Measurements from ENCODE around the gene HTRA1. TPM values are rescaled to one million over a fixed set of nuclear protein-coding genes. Genes with fewer than 3 reads are reported as not detected.

The HTRA1 gene
- total RNA-seq, 4 donors from 2014 or later = 6.3 to 62.2 (median 25.8) TPM

- Histone ChIP-seq H3K36me3 (no peaks in the 10 kb centered on the region), H3K4me3 (no peak overlapping the region), H3K9me3 (no peaks in the 10 kb centered on the region), H3K27ac (no peak overlapping the region), H3K27me3 (peaks cover 0 to 63% (median 0%) of the 10 kb centered on the region in 4 donors), H3K4me1 (peaks cover 7 to 40% (median 12%) of the 10 kb centered on the region in 3 donors)
- intact Hi-C loops (cut with DNase I) = no loop called here
- 64 to 71% methylated on average over 12 to 13 of the region's 14 CpGs for WGBS, 2 donors
- TF ChIP-seq, protein P1, sequence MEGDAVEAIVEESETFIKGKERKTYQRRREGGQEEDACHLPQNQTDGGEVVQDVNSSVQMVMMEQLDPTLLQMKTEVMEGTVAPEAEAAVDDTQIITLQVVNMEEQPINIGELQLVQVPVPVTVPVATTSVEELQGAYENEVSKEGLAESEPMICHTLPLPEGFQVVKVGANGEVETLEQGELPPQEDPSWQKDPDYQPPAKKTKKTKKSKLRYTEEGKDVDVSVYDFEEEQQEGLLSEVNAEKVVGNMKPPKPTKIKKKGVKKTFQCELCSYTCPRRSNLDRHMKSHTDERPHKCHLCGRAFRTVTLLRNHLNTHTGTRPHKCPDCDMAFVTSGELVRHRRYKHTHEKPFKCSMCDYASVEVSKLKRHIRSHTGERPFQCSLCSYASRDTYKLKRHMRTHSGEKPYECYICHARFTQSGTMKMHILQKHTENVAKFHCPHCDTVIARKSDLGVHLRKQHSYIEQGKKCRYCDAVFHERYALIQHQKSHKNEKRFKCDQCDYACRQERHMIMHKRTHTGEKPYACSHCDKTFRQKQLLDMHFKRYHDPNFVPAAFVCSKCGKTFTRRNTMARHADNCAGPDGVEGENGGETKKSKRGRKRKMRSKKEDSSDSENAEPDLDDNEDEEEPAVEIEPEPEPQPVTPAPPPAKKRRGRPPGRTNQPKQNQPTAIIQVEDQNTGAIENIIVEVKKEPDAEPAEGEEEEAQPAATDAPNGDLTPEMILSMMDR (IDR thresholded peaks at IDR 0.05) = no peak
- no peak for TF ChIP-seq POLR2A (IDR thresholded peaks at IDR 0.05)
- no peak for DNase-seq
Measured at GRCh38 chr10:122459561-122460273, 1.6 kb upstream of the HTRA1 start.

GRCh38 chr10:122460891-122461293 is 461 bp upstream of the HTRA1 start:
- H3K27ac ChIP-seq = peak overlapping the region; percentile 57 to 90 (median 78)
- peaks cover 7 to 46% (median 12%) of the 10 kb centered on the region in 3 donors for H3K4me1 ChIP-seq
- intact Hi-C loops (cut with DNase I) = no loop called here
- peak overlapping the region; percentile 47 to 86 (median 64) for H3K4me3 ChIP-seq
- no peak for DNase-seq
- no peaks in the 10 kb centered on the region for H3K9me3 ChIP-seq
- TF ChIP-seq, protein P1 (IDR thresholded peaks at IDR 0.05) = no peak
- no peak for TF ChIP-seq POLR2A (IDR thresholded peaks at IDR 0.05)
- H3K36me3 ChIP-seq = no peaks in the 10 kb centered on the region
- WGBS, 2 donors = 0 to 6% methylated on average over 1 to 2 of the region's 40 CpGs
- H3K27me3 ChIP-seq = peaks cover 0 to 66% (median 0%) of the 10 kb centered on the region in 4 donors

DNA sequence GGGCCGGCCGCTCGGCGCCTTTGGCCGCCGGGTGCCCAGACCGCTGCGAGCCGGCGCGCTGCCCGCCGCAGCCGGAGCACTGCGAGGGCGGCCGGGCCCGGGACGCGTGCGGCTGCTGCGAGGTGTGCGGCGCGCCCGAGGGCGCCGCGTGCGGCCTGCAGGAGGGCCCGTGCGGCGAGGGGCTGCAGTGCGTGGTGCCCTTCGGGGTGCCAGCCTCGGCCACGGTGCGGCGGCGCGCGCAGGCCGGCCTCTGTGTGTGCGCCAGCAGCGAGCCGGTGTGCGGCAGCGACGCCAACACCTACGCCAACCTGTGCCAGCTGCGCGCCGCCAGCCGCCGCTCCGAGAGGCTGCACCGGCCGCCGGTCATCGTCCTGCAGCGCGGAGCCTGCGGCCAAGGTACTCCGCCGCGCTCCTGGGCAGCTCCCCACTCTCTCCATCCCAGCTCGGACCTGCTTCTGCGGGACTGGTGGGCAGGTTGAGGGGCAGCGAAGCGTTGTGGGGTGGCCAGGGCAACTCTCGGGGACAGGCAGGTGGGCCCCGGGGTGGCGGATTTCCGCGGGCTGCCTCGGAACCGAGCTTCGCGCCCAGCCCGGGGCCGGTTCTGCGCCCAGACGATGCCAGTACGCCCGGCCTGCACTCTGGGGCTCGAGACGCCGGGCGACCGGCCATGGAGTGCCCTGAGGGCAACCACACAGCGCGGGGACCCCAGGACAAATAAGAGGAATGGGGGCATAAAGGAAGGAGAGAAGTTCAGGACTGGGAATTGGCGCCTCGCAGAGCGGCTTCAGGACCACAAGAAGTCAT is 578 bp downstream of the HTRA1 start:
- Histone ChIP-seq H3K4me1 (peaks cover 7 to 46% (median 12%) of the 10 kb centered on the region in 3 donors), H3K4me3 (peak overlapping the region; percentile 47 to 86 (median 64)), H3K9me3 (no peaks in the 10 kb centered on the region), H3K36me3 (no peaks in the 10 kb centered on the region), H3K27ac (peak overlapping the region; percentile 67 to 90 (median 87)), H3K27me3 (peaks cover 0 to 67% (median 0%) of the 10 kb centered on the region in 4 donors)
- 0% methylated on average over 5 to 6 of the region's 95 CpGs for WGBS, 2 donors
- TF ChIP-seq POLR2A (IDR thresholded peaks at IDR 0.05) = peak in 1 of 4 donors; percentile 5
- TF ChIP-seq, protein P1 (IDR thresholded peaks at IDR 0.05) = peak in 1 of 6 experiments; percentile 14
- intact Hi-C loops (cut with DNase I) = no loop called here
- no peak for DNase-seq

GRCh38 chr10:122462533-122463465 is 1.4 kb downstream of the HTRA1 start:
- peak overlapping the region; percentile 67 to 90 (median 87) for H3K27ac ChIP-seq
- TF ChIP-seq, protein P1 (IDR thresholded peaks at IDR 0.05) = no peak
- no peak for TF ChIP-seq POLR2A (IDR thresholded peaks at IDR 0.05)
- no peak for DNase-seq
- H3K36me3 ChIP-seq = no peaks in the 10 kb centered on the region
- H3K9me3 ChIP-seq = no peaks in the 10 kb centered on the region
- 5 to 21% methylated on average over 26 to 33 of the region's 47 CpGs for WGBS, 2 donors
- intact Hi-C loops (cut with DNase I) = no loop called here
- H3K27me3 ChIP-seq = peaks cover 0 to 70% (median 0%) of the 10 kb centered on the region in 4 donors
- H3K4me1 ChIP-seq = peaks cover 7 to 46% (median 13%) of the 10 kb centered on the region in 3 donors
- H3K4me3 ChIP-seq = peak overlapping the region; percentile 47 to 86 (median 64)

Data from esophagus squamous epithelium (tissue), 5 donors.